ENCODE data around the gene PKLR. TPM values are rescaled to one million over a fixed set of nuclear protein-coding genes. Genes with fewer than 3 reads are reported as not detected.

Gene PKLR
- total and polyA plus RNA-seq, 2 of the 4 experiments (the other 2 are of a cell fraction) = 0.03 TPM; not detected in 1

- Histone ChIP-seq H2BK5ac (ENCODE audit: low read depth, low read length, poor library complexity, severe bottlenecking) (no peak overlapping the region), H3K56ac (ENCODE audit: extremely low read depth, insufficient read depth, low read length) (no peak overlapping the region), H3K9me3 (ENCODE audit: control insufficient read depth, insufficient read depth, low read length) (peaks cover 2% of the 10 kb centered on the region; the same call in 1 of the 2 replicates), H2AK9ac (replicated peaks; ENCODE audit: low read depth, low read length, poor library complexity) (no peak overlapping the region), H3K4me1 (ENCODE audit: control insufficient read depth, insufficient read depth, low read length) (no peaks in the 10 kb centered on the region), H4K20me1 (ENCODE audit: insufficient read depth, low read length) (no peaks in the 10 kb centered on the region), H4K8ac (ENCODE audit: low read depth in 2 of 2, low read length in 2 of 2) (no peak overlapping the region), H3K27me3 (ENCODE audit: control insufficient read depth, insufficient read depth, low read length) (peaks cover 56% of the 10 kb centered on the region), H3K9me1 (ENCODE audit: insufficient read depth, low read length) (no peaks in the 10 kb centered on the region), H2AFZ (replicated peaks; ENCODE audit: low read length, poor library complexity) (no peak overlapping the region), H3K4me3 (ENCODE audit: insufficient read depth, low read depth, low read length) (no peak overlapping the region), H3K4me2 (ENCODE audit: low read depth, low read length) (no peak overlapping the region), H3K23ac (ENCODE audit: low read depth, low read length) (no peak overlapping the region), H2AK5ac (ENCODE audit: low read depth, low read length) (no peak overlapping the region), H2BK120ac (ENCODE audit: low read depth, low read length) (no peak overlapping the region), H3K9ac (ENCODE audit: low read depth, low read length) (no peak overlapping the region), H3K27ac (ENCODE audit: insufficient read depth, low read length) (no peak overlapping the region), H3K14ac (replicated peaks; ENCODE audit: low read depth, low read length) (no peak overlapping the region), H3K18ac (ENCODE audit: low read depth, low read length) (no peak overlapping the region), H3K4ac (ENCODE audit: low read depth, low read length) (no peak overlapping the region), H4K91ac (ENCODE audit: insufficient read depth, low read depth, low read length) (no peak overlapping the region), H4K5ac (ENCODE audit: low read depth, low read length) (no peak overlapping the region), H3K36me3 (ENCODE audit: control insufficient read depth, insufficient read depth, low read length) (no peaks in the 10 kb centered on the region), H2BK20ac (ENCODE audit: low read depth, low read length) (no peak overlapping the region), H2BK15ac (ENCODE audit: low read depth, low read length) (no peak overlapping the region), H3K79me1 (ENCODE audit: low read depth in 1 of 2, low read length in 2 of 2) (no peaks in the 10 kb centered on the region)
- DNase-seq (no peak), ATAC-seq (ENCODE audit: low read depth) (no peak)
- 100% methylated on average over 1 of the region's 3 CpGs; no CpG with 5 or more reads in 1 of the 2 experiments for WGBS, 2 experiments (ENCODE audit: extremely low coverage in 2 of 2, insufficient read length in 1 of 2)
- intact Hi-C loops (cut with micrococcal nuclease) = no loop called here
- in situ Hi-C loops (cut with MboI; ENCODE audit: low sequenced_read_pairs) = no loop called here
- TF ChIP-seq USF2 (IDR thresholded peaks at IDR 0.05; ENCODE audit: low read depth, low read length) (no peak), CHD1 (IDR thresholded peaks at IDR 0.05; ENCODE audit: low read depth, low read length) (no peak), RFX5 (IDR thresholded peaks at IDR 0.05; ENCODE audit: low read depth, low read length) (no peak), RCOR1 (IDR thresholded peaks at IDR 0.05; ENCODE audit: insufficient replicate concordance, low read length) (no peak), MXI1 (IDR thresholded peaks at IDR 0.05; ENCODE audit: borderline replicate concordance, low read depth, low read length) (no peak), NFE2L2 (IDR thresholded peaks at IDR 0.05; ENCODE audit: low read depth, low read length) (no peak), SMC3 (IDR thresholded peaks at IDR 0.05; ENCODE audit: low read depth, low read length) (no peak), CEBPB (IDR thresholded peaks at IDR 0.05; ENCODE audit: low read depth, low read length) (no peak), ELK1 (IDR thresholded peaks at IDR 0.05; ENCODE audit: borderline replicate concordance, low read depth, low read length) (no peak), MAZ (IDR thresholded peaks at IDR 0.05; ENCODE audit: borderline replicate concordance, low read depth, low read length) (no peak), RAD21 (IDR thresholded peaks at IDR 0.05; ENCODE audit: low read length) (no peak), POLR2A (IDR thresholded peaks at IDR 0.05; ENCODE audit: low read depth, low read length) (no peak)
- ChIA-PET CTCF (no interaction called here), POLR2A (ENCODE audit: unreplicated experiment) (no interaction called here)
- no TSS peak for BruUV-seq (replicated peaks)
- dilution Hi-C loops (cut with HindIII; ENCODE audit: low sequenced_read_pairs, unreplicated experiment) = no loop called here
Measured at GRCh38 chr1:155296661-155297060, 4.6 kb downstream of the PKLR start.
